ENCODE data around the gene ENOX1.

Gene ENOX1

DNA sequence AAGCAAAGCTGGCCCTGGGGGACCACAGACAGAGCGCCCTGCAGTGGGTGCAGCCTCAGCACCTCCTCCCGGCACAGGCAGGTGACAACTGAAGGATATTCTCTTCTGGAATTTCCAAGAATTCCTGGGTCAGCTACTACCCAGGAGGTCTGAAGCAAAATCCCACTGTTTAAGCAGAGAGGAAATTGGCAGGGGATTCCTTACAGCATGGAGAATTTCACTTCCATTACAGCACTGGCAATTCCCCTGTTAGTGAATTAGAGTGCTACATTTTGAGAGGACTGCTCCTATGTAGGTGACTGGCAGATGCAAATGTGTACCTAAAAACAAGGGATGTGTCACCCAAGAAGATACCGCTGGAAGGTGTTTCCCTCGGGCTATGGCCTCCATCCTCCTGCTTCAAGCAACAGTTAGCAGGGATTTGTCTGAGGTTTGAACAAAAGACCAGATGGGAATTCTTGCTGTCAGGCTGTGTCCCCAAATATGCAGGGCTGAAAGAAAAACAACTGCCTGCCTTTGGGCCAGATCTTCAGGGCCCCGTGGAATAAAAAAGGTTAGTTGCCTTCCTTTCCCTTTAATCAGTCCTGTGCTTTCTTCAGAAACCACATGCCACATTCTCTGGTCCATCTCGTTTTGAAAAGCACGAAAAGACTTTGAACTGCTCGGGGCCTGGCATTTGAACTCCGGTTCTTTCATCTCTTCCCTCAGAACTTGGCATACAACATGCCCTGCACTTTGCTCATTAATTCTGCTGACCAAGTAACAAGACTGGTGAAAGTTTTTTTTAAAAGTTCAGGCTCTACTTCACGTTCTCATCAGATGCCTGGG is 466.9 kb downstream of the ENOX1 start:
- Histone ChIP-seq H3K4me1 (ENCODE audit: control insufficient read depth in 5 of 5, insufficient read depth in 5 of 5, low read length in 5 of 5) (peaks cover 0 to 7% (median 6%) of the 10 kb centered on the region in 5 donors), H3K4me3 (ENCODE audit: low read depth in 1 of 5, low read length in 5 of 5) (no peak overlapping the region), H3K27me3 (ENCODE audit: control insufficient read depth in 5 of 5, insufficient read depth in 4 of 5, low read length in 5 of 5) (no peaks in the 10 kb centered on the region), H3K9ac (ENCODE audit: low read length in 5 of 5) (no peak overlapping the region), H3K36me3 (ENCODE audit: control insufficient read depth in 5 of 5, insufficient read depth in 5 of 5, low read length in 5 of 5) (peaks cover 0 to 7% (median 2%) of the 10 kb centered on the region in 5 donors), H3K9me3 (ENCODE audit: control insufficient read depth in 5 of 5, low read length in 5 of 5) (no peaks in the 10 kb centered on the region), H3K27ac (ENCODE audit: low read depth, low read length) (no peak overlapping the region)

DNA sequence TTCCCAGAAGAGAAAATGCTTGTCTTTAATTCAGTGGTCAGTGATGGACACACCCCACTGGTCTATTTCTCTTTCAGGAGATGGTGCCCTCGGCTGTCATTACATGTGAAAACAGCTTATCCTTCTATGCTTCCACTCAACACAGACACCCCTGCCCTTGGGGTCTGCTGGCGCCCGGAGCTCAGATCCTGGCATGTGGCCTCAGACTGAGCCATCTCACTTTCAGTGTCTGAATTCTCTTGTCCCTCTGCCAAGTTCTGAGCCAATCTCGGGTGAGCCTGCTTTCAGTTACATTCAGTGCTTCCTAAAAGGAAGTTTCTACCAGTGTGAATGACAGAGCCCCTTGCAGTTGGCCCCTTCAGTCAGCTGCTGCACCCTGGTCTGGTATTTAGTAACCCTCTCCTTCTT is 469.8 kb downstream of the ENOX1 start:
- Histone ChIP-seq H3K27ac (ENCODE audit: low read depth, low read length) (no peak overlapping the region), H3K36me3 (ENCODE audit: control insufficient read depth in 5 of 5, insufficient read depth in 5 of 5, low read length in 5 of 5) (peaks cover 0 to 4% (median 2%) of the 10 kb centered on the region in 5 donors), H3K9ac (ENCODE audit: low read length in 5 of 5) (peak overlapping the region in 1 of 5 donors; percentile 49), H3K4me1 (ENCODE audit: control insufficient read depth in 5 of 5, insufficient read depth in 5 of 5, low read length in 5 of 5) (peaks cover 0 to 7% (median 6%) of the 10 kb centered on the region in 5 donors), H3K4me3 (ENCODE audit: low read depth in 1 of 5, low read length in 5 of 5) (peak overlapping the region in 1 of 5 donors; percentile 28), H3K27me3 (ENCODE audit: control insufficient read depth in 5 of 5, insufficient read depth in 4 of 5, low read length in 5 of 5) (no peaks in the 10 kb centered on the region), H3K9me3 (ENCODE audit: control insufficient read depth in 5 of 5, low read length in 5 of 5) (no peaks in the 10 kb centered on the region)

DNA sequence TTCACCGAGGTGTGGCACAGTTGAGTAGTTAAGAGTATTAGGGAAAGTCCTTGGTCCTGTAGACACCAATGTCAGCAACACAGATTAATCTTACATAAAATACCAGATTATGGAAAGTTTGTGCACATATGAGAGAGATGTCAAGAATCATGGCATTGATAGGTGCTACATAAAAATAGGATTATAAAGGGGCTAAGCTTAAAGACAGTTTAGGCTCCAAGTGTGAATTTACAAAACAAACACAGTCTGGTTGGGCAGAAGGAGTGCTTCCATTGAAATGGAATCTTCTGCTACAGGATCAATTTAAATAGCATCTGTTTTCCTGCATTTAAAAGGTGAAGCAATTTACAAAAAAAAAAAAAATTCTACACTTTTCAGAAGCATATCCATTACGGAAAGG is 470.5 kb downstream of the ENOX1 start:
- H3K36me3 ChIP-seq (ENCODE audit: control insufficient read depth in 5 of 5, insufficient read depth in 5 of 5, low read length in 5 of 5): peaks cover 0 to 2% (median 0%) of the 10 kb centered on the region in 5 donors
- H3K4me1 ChIP-seq (ENCODE audit: control insufficient read depth in 5 of 5, insufficient read depth in 5 of 5, low read length in 5 of 5): peaks cover 0 to 7% (median 6%) of the 10 kb centered on the region in 5 donors
- H3K27ac ChIP-seq (ENCODE audit: low read depth, low read length): no peak overlapping the region
- no peak overlapping the region for H3K9ac ChIP-seq (ENCODE audit: low read length in 5 of 5)
- no peaks in the 10 kb centered on the region for H3K9me3 ChIP-seq (ENCODE audit: control insufficient read depth in 5 of 5, low read length in 5 of 5)
- no peaks in the 10 kb centered on the region for H3K27me3 ChIP-seq (ENCODE audit: control insufficient read depth in 5 of 5, insufficient read depth in 4 of 5, low read length in 5 of 5)
- H3K4me3 ChIP-seq (ENCODE audit: low read depth in 1 of 5, low read length in 5 of 5): no peak overlapping the region

DNA sequence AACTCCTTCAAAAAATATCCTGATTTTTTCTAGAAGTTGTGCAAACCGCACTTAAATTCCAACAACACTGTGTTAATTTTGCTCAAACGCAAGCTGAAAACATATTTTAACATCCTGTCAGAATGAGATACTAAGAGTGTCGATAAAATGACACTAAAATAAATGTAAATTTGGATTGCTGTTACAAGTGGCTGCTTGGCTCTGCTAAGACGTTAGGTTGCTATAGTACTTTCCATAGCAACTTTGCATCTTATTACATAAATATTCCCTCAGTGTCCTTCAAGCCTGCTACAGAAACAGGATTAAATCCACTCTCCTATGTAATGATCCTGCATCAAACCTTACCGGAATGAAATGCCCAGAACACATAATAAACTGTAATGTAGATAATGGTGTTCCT is 471.2 kb downstream of the ENOX1 start:
- Histone ChIP-seq H3K9me3 (ENCODE audit: control insufficient read depth in 5 of 5, low read length in 5 of 5) (no peaks in the 10 kb centered on the region), H3K27me3 (ENCODE audit: control insufficient read depth in 5 of 5, insufficient read depth in 4 of 5, low read length in 5 of 5) (peaks cover 0 to 2% (median 0%) of the 10 kb centered on the region in 5 donors), H3K9ac (ENCODE audit: low read length in 5 of 5) (no peak overlapping the region), H3K4me3 (ENCODE audit: low read depth in 1 of 5, low read length in 5 of 5) (no peak overlapping the region), H3K36me3 (ENCODE audit: control insufficient read depth in 5 of 5, insufficient read depth in 5 of 5, low read length in 5 of 5) (peaks cover 0 to 2% (median 0%) of the 10 kb centered on the region in 5 donors), H3K27ac (ENCODE audit: low read depth, low read length) (no peak overlapping the region), H3K4me1 (ENCODE audit: control insufficient read depth in 5 of 5, insufficient read depth in 5 of 5, low read length in 5 of 5) (peaks cover 0 to 7% (median 6%) of the 10 kb centered on the region in 5 donors)

DNA sequence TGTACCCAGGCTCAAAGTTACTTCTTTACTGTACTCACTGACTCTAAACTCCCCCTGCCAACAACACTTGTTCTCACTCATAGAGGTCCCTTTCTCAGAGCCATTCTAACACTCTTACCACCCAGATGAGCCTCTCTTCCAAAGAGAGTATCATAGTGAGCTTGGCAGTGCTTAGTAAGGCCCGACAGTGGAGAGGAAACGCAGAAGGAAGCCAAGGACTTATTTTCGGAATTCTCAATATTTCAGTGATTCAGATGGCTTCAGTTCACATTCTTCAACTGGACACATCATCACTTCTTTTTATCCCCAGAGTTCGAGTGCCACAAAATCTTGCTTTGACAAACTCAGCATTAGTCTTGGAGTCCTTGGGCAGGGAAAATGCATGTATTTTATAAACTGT is 477.5 kb downstream of the ENOX1 start:
- Histone ChIP-seq H3K27me3 (ENCODE audit: control insufficient read depth in 5 of 5, insufficient read depth in 4 of 5, low read length in 5 of 5) (peaks cover 0 to 2% (median 0%) of the 10 kb centered on the region in 5 donors), H3K4me1 (ENCODE audit: control insufficient read depth in 5 of 5, insufficient read depth in 5 of 5, low read length in 5 of 5) (peaks cover 3 to 11% (median 8%) of the 10 kb centered on the region in 5 donors), H3K9me3 (ENCODE audit: control insufficient read depth in 5 of 5, low read length in 5 of 5) (no peaks in the 10 kb centered on the region), H3K4me3 (ENCODE audit: low read depth in 1 of 5, low read length in 5 of 5) (no peak overlapping the region), H3K27ac (ENCODE audit: low read depth, low read length) (no peak overlapping the region), H3K9ac (ENCODE audit: low read length in 5 of 5) (no peak overlapping the region), H3K36me3 (ENCODE audit: control insufficient read depth in 5 of 5, insufficient read depth in 5 of 5, low read length in 5 of 5) (no peaks in the 10 kb centered on the region)

DNA sequence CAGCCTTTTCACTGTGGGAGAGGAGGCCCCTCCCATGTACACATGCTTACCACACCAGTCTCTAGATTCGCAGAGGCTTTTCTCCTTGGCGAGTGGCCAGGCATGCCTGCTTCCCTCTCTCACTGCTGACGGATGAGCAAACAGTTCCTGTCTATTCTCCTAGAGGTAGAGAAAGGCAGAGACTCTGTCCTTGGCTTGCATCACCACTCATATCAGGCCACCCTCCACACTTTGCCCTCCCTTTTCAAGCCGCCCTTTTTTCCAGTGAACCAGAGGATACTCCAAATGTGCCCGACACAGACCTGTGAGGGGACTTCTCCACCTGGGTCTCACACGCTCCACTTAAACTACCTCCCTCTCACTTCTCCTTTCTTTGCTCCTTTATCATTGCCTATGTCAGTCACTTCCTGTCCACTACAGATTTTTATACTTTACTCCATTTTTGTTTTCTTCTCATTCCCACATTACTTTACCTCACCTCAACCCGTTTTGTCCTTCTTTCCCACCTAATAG is 478.8 kb downstream of the ENOX1 start:
- Histone ChIP-seq H3K9ac (ENCODE audit: low read length in 5 of 5) (peak overlapping the region in 1 of 5 donors; percentile 17), H3K4me3 (ENCODE audit: low read depth in 1 of 5, low read length in 5 of 5) (no peak overlapping the region), H3K36me3 (ENCODE audit: control insufficient read depth in 5 of 5, insufficient read depth in 5 of 5, low read length in 5 of 5) (no peaks in the 10 kb centered on the region), H3K27me3 (ENCODE audit: control insufficient read depth in 5 of 5, insufficient read depth in 4 of 5, low read length in 5 of 5) (peaks cover 0 to 2% (median 0%) of the 10 kb centered on the region in 5 donors), H3K4me1 (ENCODE audit: control insufficient read depth in 5 of 5, insufficient read depth in 5 of 5, low read length in 5 of 5) (peaks cover 3 to 14% (median 11%) of the 10 kb centered on the region in 5 donors), H3K9me3 (ENCODE audit: control insufficient read depth in 5 of 5, low read length in 5 of 5) (no peaks in the 10 kb centered on the region), H3K27ac (ENCODE audit: low read depth, low read length) (no peak overlapping the region)

DNA sequence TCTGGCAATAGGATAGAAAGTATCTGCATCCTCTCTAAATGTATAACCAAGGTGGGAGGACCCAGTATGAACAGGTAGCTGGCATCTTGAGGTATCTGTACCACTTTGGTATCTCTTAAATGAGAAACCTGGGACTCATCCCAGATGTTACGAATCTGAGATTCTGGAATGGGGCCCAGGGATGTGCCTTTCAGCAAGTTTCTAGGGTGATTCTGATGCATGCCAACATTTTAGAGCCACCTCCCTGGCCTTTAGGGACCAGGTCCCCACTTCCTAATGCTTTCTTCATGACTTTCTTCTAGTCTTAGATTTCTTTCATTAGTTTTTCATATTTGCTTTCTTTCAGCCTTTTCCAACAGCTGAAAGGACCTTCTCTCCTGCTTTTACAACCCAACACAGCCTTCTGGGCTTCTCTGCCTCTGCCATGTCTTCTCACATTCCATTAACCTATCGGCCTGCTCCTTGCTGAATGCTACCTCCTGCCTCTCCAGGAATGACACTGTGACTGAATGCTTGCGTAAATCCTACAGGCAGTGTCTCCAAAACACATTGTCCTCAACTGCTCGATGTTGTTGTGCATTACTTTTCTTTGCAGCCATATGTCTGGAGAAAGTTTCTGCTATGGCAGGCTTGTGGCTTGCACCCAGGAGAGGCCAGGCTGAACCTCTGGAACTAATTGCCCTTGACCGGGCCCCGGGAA is 479.4 kb downstream of the ENOX1 start:
- Histone ChIP-seq H3K4me3 (ENCODE audit: low read depth in 1 of 5, low read length in 5 of 5) (no peak overlapping the region), H3K4me1 (ENCODE audit: control insufficient read depth in 5 of 5, insufficient read depth in 5 of 5, low read length in 5 of 5) (peaks cover 3 to 18% (median 13%) of the 10 kb centered on the region in 5 donors), H3K27ac (ENCODE audit: low read depth, low read length) (no peak overlapping the region), H3K27me3 (ENCODE audit: control insufficient read depth in 5 of 5, insufficient read depth in 4 of 5, low read length in 5 of 5) (peaks cover 0 to 2% (median 0%) of the 10 kb centered on the region in 5 donors), H3K9ac (ENCODE audit: low read length in 5 of 5) (no peak overlapping the region), H3K36me3 (ENCODE audit: control insufficient read depth in 5 of 5, insufficient read depth in 5 of 5, low read length in 5 of 5) (no peaks in the 10 kb centered on the region), H3K9me3 (ENCODE audit: control insufficient read depth in 5 of 5, low read length in 5 of 5) (no peaks in the 10 kb centered on the region)

DNA sequence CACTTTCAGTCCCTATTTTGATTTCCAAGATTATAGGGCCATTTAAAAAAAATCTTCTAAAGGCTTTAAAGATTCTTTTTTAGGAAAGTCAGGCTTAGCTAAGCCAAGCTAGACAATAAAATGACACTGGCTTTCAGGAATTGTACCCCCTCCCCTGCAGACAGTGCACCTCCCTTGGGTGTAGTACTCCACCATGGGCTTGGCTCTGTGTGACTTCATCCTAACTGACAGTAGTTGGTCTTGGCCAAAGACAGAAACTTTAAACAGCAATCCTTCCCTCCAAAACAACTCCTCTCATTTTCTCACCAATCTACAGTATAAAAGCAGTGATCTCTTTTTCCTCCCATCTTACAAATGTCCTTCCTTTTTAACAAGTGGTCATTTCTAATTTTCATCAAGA is 480.4 kb downstream of the ENOX1 start:
- Histone ChIP-seq H3K27me3 (ENCODE audit: control insufficient read depth in 5 of 5, insufficient read depth in 4 of 5, low read length in 5 of 5) (peaks cover 0 to 2% (median 0%) of the 10 kb centered on the region in 5 donors), H3K4me3 (ENCODE audit: low read depth in 1 of 5, low read length in 5 of 5) (no peak overlapping the region), H3K4me1 (ENCODE audit: control insufficient read depth in 5 of 5, insufficient read depth in 5 of 5, low read length in 5 of 5) (peaks cover 3 to 18% (median 13%) of the 10 kb centered on the region in 5 donors), H3K9me3 (ENCODE audit: control insufficient read depth in 5 of 5, low read length in 5 of 5) (no peaks in the 10 kb centered on the region), H3K36me3 (ENCODE audit: control insufficient read depth in 5 of 5, insufficient read depth in 5 of 5, low read length in 5 of 5) (no peaks in the 10 kb centered on the region), H3K27ac (ENCODE audit: low read depth, low read length) (no peak overlapping the region), H3K9ac (ENCODE audit: low read length in 5 of 5) (no peak overlapping the region)

DNA sequence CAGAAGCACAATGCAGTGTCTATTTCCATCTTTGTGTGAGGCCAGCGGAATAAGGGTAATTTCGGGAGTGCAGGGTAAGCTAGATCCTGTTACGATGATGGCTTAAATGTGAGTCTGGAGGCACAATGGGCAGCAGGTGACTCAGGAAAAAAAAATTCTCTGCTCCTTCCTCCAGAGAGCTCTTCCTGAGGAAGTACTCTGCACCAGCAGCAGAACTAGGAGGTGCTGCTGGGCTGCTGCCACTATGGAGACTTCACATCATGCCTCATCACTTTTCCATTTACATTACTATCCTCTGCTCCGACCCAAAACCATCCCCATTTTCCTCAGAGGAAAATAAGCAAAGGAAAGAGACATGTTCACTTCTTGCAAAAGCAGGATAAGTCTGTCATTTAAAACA is 481.4 kb downstream of the ENOX1 start:
- Histone ChIP-seq H3K27ac (ENCODE audit: low read depth, low read length) (no peak overlapping the region), H3K27me3 (ENCODE audit: control insufficient read depth in 5 of 5, insufficient read depth in 4 of 5, low read length in 5 of 5) (no peaks in the 10 kb centered on the region), H3K9ac (ENCODE audit: low read length in 5 of 5) (no peak overlapping the region), H3K36me3 (ENCODE audit: control insufficient read depth in 5 of 5, insufficient read depth in 5 of 5, low read length in 5 of 5) (no peaks in the 10 kb centered on the region), H3K9me3 (ENCODE audit: control insufficient read depth in 5 of 5, low read length in 5 of 5) (no peaks in the 10 kb centered on the region), H3K4me3 (ENCODE audit: low read depth in 1 of 5, low read length in 5 of 5) (no peak overlapping the region), H3K4me1 (ENCODE audit: control insufficient read depth in 5 of 5, insufficient read depth in 5 of 5, low read length in 5 of 5) (peaks cover 3 to 18% (median 13%) of the 10 kb centered on the region in 5 donors)

DNA sequence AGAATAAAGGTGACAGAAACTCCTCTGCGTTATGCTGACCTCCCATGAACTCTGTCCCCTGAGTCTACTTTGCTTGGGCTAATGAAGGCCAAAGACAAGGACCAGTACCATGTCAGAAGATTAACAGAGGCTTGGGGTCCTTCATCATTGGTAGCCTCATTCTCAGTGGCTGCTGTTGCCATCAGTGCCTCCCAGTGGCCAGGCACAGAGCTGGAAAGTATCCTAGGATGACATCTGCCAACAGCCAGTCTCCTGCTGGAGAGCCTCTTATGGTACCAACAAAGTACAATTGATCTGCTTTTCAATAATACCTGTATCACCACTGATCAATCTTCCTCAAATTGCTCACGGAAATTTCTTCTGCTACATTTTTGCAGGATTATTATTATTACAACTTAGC is 481.8 kb downstream of the ENOX1 start:
- Histone ChIP-seq H3K9me3 (ENCODE audit: control insufficient read depth in 5 of 5, low read length in 5 of 5) (no peaks in the 10 kb centered on the region), H3K36me3 (ENCODE audit: control insufficient read depth in 5 of 5, insufficient read depth in 5 of 5, low read length in 5 of 5) (no peaks in the 10 kb centered on the region), H3K4me3 (ENCODE audit: low read depth in 1 of 5, low read length in 5 of 5) (no peak overlapping the region), H3K9ac (ENCODE audit: low read length in 5 of 5) (no peak overlapping the region), H3K27me3 (ENCODE audit: control insufficient read depth in 5 of 5, insufficient read depth in 4 of 5, low read length in 5 of 5) (no peaks in the 10 kb centered on the region), H3K4me1 (ENCODE audit: control insufficient read depth in 5 of 5, insufficient read depth in 5 of 5, low read length in 5 of 5) (peaks cover 3 to 18% (median 13%) of the 10 kb centered on the region in 5 donors), H3K27ac (ENCODE audit: low read depth, low read length) (no peak overlapping the region)
